Mesothelial cell of epicardium (in vitro differentiated cells): ENCODE data around the gene KLHDC8A. TPM values are rescaled to one million over a fixed set of nuclear protein-coding genes. Genes with fewer than 3 reads are reported as not detected.

Experiments
- DNase-seq, 2 experiments: peaks; one replicate each; pipeline ENCODE4 v3.0.0; 2021; ENCODE audit warnings: low spot score in 2 of 2; ENCODE audit not compliant: unreplicated experiment in 2 of 2
- H3K27ac Mint-ChIP-seq: 2 replicates; pipeline ENCODE4 v1.8.0; 2021; ENCODE audit warnings: mixed read lengths
- H3K27me3 Mint-ChIP-seq: 2 replicates; pipeline ENCODE4 v1.8.0; 2021; ENCODE audit warnings: low read depth, mixed read lengths
- H3K36me3 Mint-ChIP-seq: 2 replicates; pipeline ENCODE4 v1.8.0; 2021; ENCODE audit warnings: mixed read lengths
- H3K4me1 Mint-ChIP-seq: 2 replicates; pipeline ENCODE4 v1.8.0; 2021; ENCODE audit warnings: mixed read lengths
- H3K4me3 Mint-ChIP-seq: 2 replicates; pipeline ENCODE4 v1.8.0; 2021; ENCODE audit warnings: mild to moderate bottlenecking, moderate library complexity, mixed read lengths
- H3K9me3 Mint-ChIP-seq: 2 replicates; pipeline ENCODE4 v1.8.0; 2021; ENCODE audit warnings: mixed read lengths
- CTCF ChIP-seq: fragments of 200-600 bp; sonication (generic); IDR thresholded peaks from one replicate; pipeline ENCODE4 v1.5.0; 2021; ENCODE audit warnings: antibody characterized with exemption; ENCODE audit not compliant: unreplicated experiment
- total RNA-seq: library from RNA; stranded (reverse); gene quantifications from 3 replicates; pipeline ENCODE4 v1.2.1, GENCODE V29; 2021

KLHDC8A gene
- total RNA-seq, 1 donor from 2014 or later: 0.51 TPM

- no peak for DNase-seq
- Mint-ChIP-seq H3K4me3 (no peak overlapping the region), H3K27me3 (no peaks in the 10 kb centered on the region), H3K36me3 (no peaks in the 10 kb centered on the region), H3K27ac (no peak overlapping the region), H3K9me3 (no peaks in the 10 kb centered on the region), H3K4me1 (peaks cover 15% of the 10 kb centered on the region)
- no peak for TF ChIP-seq CTCF
Measured at GRCh38 chr1:205286335-205286950, 70.3 kb downstream of the KLHDC8A start.

Other genes starting within 250 kb of the KLHDC8A start
- 15.7 to 15.9 TPM (median 15.7 TPM) in 3 replicates for gene RBBP5, start 234.9 kb downstream of the KLHDC8A start, total RNA-seq
- 18.3 to 19.5 TPM (median 18.3 TPM) in 3 replicates for gene DSTYK, start 145.2 kb downstream of the KLHDC8A start, total RNA-seq
- 6.1 to 6.8 TPM (median 6.5 TPM) in 3 replicates for gene TMCC2, start 129.0 kb downstream of the KLHDC8A start, total RNA-seq
- gene NUAK2, start 35.2 kb downstream of the KLHDC8A start, total RNA-seq: 5.7 to 6.2 TPM (median 5.8 TPM) in 3 replicates
- gene LEMD1, start 65.1 kb upstream of the KLHDC8A start, total RNA-seq: 1.3 to 1.9 TPM (median 1.6 TPM) in 3 replicates
- gene BLACAT1, start 99.1 kb upstream of the KLHDC8A start, total RNA-seq: 0.66 to 0.74 TPM (median 0.72 TPM) in 3 replicates
- 28.7 to 33.2 TPM (median 31.1 TPM) in 3 replicates for gene CDK18, start 147.7 kb upstream of the KLHDC8A start, total RNA-seq